ENCODE measurements around the gene SLC25A31.

The SLC25A31 gene

GRCh38 chr4:127730142-127730913 lies at the start of gene SLC25A31:
Gene SLC25A31, plus strand, starts transcription at chr4:127730400. Its CDS starts 146 bp downstream, at chr4:127730546.
- no peak for DNase-seq (ENCODE audit: low read depth in 2 of 2)

DNA sequence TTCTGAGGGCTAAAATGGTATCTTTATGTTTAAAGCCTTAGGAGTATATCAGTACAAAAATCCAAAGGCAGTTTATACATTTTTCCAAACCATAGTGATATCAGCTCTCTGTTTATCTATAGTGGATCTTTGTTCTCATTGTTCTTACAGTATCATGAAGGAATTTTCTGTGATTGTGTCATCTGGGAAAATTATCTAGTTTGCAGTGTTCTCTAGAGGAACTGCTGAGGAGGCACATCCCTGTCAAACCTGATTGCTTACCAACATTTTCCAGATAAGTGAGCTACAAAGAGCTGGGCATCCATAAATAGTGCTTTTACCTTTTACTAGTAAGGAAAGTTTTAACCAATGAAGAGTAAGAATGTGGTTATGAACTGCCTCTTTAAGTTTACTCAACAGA lies 44.9 kb upstream of the SLC25A31 start:
- no peak for DNase-seq (ENCODE audit: low read depth in 2 of 2)

DNA sequence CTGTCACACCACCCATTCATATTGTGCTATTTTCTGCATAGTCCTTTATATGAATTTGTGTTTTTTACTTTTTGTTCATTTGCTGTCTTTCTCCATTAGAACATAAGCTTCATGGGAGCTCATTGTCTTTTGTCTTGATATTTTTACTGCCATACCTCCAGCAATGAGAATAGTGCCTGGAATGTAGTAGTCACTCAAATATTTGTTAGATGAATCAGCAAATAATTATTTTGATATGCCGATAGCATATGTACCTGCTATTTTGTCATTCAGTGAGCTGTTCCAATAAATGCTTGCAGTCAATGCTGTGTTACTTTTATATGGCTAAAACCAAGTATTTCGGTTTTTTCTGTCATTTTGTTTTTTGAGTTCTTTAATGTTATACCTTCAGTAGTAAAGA lies 43.5 kb upstream of the SLC25A31 start:
- DNase-seq (ENCODE audit: low read depth in 2 of 2): no peak

DNA sequence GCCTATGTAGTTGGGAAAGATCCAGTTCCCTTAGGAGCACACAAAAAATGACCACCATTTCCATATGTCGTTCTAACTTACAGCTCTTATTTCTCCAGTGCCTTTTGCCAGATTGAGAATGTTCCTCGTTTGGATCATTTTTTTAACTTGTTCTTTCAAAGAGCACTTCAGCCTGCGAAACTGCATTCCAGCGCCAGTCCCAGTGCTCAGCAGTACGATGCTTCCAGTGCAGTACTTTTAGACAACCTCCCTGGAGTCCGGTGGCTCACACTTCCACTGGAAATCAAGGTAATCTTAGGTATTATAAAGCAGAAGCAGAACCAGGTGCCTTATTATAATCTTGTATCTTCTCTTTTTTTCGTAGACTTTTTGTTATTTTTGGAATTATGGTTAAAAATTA lies 42.6 kb upstream of the SLC25A31 start:
- no peak for DNase-seq (ENCODE audit: low read depth in 2 of 2)

DNA sequence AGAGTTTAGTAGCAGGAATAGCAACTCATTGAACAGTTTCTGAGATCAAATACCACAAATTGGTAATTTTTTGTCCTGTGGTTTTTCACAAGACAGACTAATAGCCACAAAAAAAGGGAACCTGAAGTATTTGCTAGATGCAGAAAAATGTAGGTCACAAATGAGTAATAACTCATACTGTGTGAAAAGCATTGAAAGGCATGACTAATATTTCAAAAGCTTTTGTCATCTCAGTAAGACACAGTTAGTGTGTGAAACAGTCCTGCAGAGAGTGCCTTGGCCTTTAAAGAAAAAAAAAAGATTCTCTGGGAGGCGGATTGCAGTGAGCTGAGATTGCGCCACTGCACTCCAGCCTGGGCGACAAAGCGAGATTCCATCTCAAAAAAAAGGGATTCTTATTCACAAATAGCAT lies 31.4 kb upstream of the SLC25A31 start:
- no peak for DNase-seq (ENCODE audit: low read depth in 2 of 2)

DNA sequence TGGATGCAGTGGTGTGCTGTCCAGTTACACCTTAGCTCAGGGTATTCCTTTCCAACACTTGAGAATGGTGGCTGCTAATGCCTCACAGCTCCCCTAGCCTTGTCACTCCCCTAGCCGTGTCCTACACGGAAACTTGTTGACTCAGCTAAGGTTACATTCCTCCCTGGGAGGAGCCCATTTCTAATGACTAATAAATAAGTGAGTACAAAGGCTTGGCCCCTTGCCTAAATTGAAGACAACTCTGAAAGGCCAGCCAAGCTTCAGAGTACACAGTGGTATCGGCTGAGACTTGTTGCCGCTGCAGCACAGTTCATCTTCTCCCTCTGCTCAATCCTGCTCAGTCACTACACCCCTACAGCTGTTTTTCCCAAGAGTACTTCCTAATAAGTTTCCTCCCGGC lies 21.2 kb upstream of the SLC25A31 start:
- DNase-seq (ENCODE audit: low read depth in 2 of 2): no peak

DNA sequence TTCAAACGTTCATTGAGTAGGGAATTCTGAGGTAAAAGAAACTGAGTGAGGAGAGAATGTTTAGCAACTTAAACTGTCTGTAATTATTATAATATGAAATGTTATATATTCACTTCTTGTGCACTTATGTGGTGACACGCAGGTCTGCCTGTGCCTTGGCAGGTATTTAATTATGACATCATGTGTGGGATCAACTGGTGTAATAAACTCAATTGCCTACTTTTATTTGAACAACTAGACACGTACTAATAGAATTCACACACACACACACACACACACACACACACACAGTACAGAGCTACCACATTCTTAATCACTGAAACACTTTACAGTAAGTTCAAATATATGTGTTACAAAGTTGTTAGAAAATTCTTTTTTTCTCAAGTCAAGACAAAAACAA lies 20.7 kb upstream of the SLC25A31 start:
- no peak for DNase-seq (ENCODE audit: low read depth in 2 of 2)

DNA sequence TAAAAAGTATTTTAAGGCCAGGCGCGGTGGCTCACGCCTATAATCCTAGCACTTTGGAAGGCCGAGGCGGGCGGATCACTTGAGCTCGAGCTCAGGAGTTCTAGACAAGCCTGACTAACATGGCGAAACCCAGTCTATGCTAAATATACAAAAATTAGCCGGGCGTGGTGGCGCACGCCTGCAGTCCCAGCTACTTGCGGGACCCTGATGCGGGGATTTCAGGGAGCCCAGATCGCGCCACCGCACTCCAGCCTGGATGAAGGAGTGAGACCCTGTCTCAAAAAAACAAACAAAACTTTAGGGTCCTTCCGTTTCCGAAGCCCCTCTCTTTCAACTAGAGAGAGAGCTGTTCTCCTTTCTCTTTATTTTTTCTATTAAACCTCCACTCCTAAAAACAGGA lies 1.2 kb downstream of the SLC25A31 start:
- no peak for DNase-seq (ENCODE audit: low read depth in 2 of 2)

DNA sequence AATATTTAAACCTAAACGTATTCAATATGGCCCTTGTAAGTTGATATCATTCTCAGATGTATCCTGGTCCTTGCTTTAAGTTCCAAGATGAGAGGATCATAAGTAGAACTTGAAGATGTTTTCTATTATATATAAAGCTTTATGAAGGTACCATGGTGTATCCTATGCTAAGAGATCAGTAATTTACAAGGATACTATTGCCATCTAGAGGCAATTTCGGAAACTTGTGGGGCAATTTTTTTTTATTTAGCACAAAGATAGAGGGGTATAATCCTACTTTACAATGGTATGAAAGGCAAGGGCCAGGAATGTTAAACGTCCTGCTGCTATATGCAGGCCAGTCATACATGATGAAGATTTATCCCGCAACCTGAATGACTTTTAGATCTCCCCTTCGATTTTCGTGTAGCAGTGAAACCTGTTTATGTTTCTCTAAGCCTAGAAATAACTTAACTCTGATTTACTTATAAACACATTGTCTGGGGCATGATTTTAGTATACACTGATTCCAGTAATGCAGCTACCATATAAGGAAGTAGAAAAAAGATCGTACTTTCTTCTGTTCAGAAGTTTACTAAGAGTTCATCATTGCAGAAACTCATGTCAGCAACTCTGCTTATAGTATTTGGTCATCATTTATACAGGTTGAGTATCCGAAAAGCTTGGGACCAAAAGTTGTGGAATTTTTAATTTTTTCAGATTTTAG lies 2.6 kb downstream of the SLC25A31 start:
- no peak for DNase-seq (ENCODE audit: low read depth in 2 of 2)

DNA sequence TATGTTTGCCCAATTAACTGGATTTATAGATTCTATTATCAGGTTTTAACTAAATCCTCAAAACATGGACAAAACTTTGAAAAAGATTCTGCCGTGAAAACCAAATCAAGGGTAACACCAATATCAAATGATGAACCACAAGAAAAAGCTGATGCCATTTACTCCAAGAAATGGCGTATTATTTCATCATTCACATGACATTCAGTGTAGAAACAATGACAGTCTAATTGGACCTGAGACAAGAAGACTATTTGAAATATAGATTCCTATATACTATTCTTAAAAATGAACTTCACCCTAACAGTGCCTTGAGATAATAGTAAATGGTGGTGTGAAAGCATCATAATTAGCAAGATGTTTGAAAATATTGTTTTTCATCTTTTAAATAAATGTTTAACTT lies 4.8 kb downstream of the SLC25A31 start:
- no peak for DNase-seq (ENCODE audit: low read depth in 2 of 2)

DNA sequence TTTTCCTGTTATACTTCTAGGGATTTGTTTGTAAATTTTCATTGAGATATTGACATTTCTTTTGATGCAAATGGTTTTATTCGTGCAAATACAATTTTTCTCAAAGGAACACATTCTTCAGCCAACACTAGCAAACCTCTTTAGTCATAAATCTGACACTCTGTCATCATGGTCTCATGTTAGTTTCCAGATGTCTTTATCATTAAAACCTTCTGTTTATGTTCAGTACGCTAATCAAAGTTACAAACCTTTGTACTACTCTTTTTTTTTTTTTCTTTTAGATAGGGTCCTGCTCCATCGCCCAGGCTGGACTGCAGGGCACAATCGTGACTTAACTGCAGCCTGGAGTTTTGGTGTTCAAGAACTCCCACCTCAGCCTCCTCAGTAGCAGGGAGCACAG lies 7.1 kb downstream of the SLC25A31 start:
- DNase-seq (ENCODE audit: low read depth in 2 of 2): no peak

DNA sequence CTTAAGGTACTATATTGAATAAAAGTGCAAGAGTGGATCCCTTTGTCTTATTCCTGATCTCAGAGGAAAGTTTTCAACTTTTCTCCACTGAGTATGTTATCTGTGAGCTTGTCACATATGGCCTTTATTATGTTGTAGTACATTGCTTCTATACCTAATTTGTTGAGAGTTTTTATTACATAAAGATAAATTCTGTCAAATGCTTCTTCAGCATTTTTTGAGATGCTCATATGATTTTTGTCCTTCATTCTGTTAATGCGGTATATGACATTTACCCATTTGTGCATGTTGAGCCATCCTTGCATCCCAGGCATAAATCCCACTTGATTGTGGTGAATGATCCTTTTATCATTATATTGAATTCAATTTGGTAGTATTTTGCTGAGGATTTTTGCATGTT lies 11.0 kb downstream of the SLC25A31 start:
- DNase-seq (ENCODE audit: low read depth in 2 of 2): no peak

GRCh38 chr4:127747883-127748282 lies 17.7 kb downstream of the SLC25A31 start:
- DNase-seq (ENCODE audit: low read depth in 2 of 2): no peak

GRCh38 chr4:127748957-127749356 lies 18.8 kb downstream of the SLC25A31 start:
- no peak for DNase-seq (ENCODE audit: low read depth in 2 of 2)

- no peak for DNase-seq (ENCODE audit: low read depth in 2 of 2)
Observed at GRCh38 chr4:127756906-127757305, 26.7 kb downstream of the SLC25A31 start.

- DNase-seq (ENCODE audit: low read depth in 2 of 2): no peak
Observed at GRCh38 chr4:127759228-127759820, 29.1 kb downstream of the SLC25A31 start.

GRCh38 chr4:127759893-127760292 lies 29.7 kb downstream of the SLC25A31 start:
- DNase-seq (ENCODE audit: low read depth in 2 of 2): no peak

GRCh38 chr4:127771535-127772275 lies 41.5 kb downstream of the SLC25A31 start:
- DNase-seq (ENCODE audit: low read depth in 2 of 2): no peak

- DNase-seq (ENCODE audit: low read depth in 2 of 2): no peak
Observed at GRCh38 chr4:127772769-127773671, 42.8 kb downstream of the SLC25A31 start.

DNA sequence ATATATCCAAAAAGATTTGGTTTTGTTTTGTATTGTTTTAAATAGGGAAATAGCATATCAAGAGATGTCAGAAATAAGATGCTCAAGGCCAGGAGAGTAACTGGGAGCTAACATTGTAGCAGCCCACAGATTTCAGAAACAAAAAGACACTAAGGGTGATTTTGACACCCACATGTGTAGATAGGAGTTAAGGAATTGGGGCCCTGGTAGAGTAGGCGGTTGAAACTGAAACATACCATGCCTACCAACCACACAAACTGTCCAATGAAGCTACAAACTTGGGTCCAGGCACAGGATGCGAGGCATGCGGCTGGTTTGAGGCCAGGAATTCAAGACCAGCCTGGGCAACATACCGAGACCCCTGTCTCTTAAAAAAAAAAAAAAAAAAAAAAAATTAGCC lies 45.6 kb downstream of the SLC25A31 start:
- DNase-seq (ENCODE audit: low read depth in 2 of 2): no peak

GRCh38 chr4:127776620-127777019 lies 46.4 kb downstream of the SLC25A31 start:
- no peak for DNase-seq (ENCODE audit: low read depth in 2 of 2)

Data from activated CD4-positive, alpha-beta T cell treated with anti-CD3 and anti-CD28 coated beads for 24 hours (primary cell).